DMS153 treated with DMSO at 0.1 percent for 48 hours (cell line): ENCODE measurements around the gene UBA1.

Experiments used
- DNase-seq: peaks from one replicate; lab custom pipeline; 2025; ENCODE audit not compliant: unreplicated experiment; lab: John Stamatoyannopoulos, UW

UBA1 gene

GRCh38 chrX:47169726-47170515 is 23.7 kb upstream of the UBA1 start:
- no peak for DNase-seq

- no peak for DNase-seq
Measured at GRCh38 chrX:47170861-47171692, 22.6 kb upstream of the UBA1 start.

- no peak for DNase-seq
Measured at GRCh38 chrX:47171996-47172395, 21.6 kb upstream of the UBA1 start.

GRCh38 chrX:47172549-47172948 is 21.1 kb upstream of the UBA1 start:
- no peak for DNase-seq

- no peak for DNase-seq
Measured at GRCh38 chrX:47172971-47173792, 20.4 kb upstream of the UBA1 start.

GRCh38 chrX:47174376-47174775 is 19.3 kb upstream of the UBA1 start:
- DNase-seq: no peak

- no peak for DNase-seq
Measured at GRCh38 chrX:47174846-47175587, 18.6 kb upstream of the UBA1 start.

- no peak for DNase-seq
Measured at GRCh38 chrX:47175588-47175980, 18.0 kb upstream of the UBA1 start.

- no peak for DNase-seq
Measured at GRCh38 chrX:47176101-47176740, 17.4 kb upstream of the UBA1 start.

- DNase-seq: no peak
Measured at GRCh38 chrX:47177079-47177478, 16.6 kb upstream of the UBA1 start.

- no peak for DNase-seq
Measured at GRCh38 chrX:47178337-47178736, 15.3 kb upstream of the UBA1 start.

GRCh38 chrX:47179221-47179927 is 14.3 kb upstream of the UBA1 start:
- no peak for DNase-seq

GRCh38 chrX:47179928-47180255 is 13.7 kb upstream of the UBA1 start:
- no peak for DNase-seq

GRCh38 chrX:47180346-47180745 is 13.3 kb upstream of the UBA1 start:
- no peak for DNase-seq

GRCh38 chrX:47181301-47181700 is 12.3 kb upstream of the UBA1 start:
- DNase-seq: no peak

- DNase-seq: no peak
Measured at GRCh38 chrX:47182106-47182700, 11.4 kb upstream of the UBA1 start.

GRCh38 chrX:47184486-47184885 is 9.1 kb upstream of the UBA1 start:
- no peak for DNase-seq

GRCh38 chrX:47185241-47185640 is 8.4 kb upstream of the UBA1 start:
- no peak for DNase-seq

GRCh38 chrX:47186096-47186740 is 7.4 kb upstream of the UBA1 start:
- DNase-seq: no peak
